Hematopoietic multipotent progenitor cell treated with erythropoietin and hydrocortisone succinate and interleukin-3 and kit ligand, for 8 days (in vitro differentiated cells): ENCODE data around the gene RNU1-4.
"Not testable (repeated sequence)": the region's sequence is repeated elsewhere in the genome, so short reads cannot be mapped to it uniquely, and the experiment has no call there.

Experiments used
- DNase-seq: peaks from one replicate; pipeline ENCODE4 v3.0.0-alpha.2; 2015

Gene RNU1-4

DNA sequence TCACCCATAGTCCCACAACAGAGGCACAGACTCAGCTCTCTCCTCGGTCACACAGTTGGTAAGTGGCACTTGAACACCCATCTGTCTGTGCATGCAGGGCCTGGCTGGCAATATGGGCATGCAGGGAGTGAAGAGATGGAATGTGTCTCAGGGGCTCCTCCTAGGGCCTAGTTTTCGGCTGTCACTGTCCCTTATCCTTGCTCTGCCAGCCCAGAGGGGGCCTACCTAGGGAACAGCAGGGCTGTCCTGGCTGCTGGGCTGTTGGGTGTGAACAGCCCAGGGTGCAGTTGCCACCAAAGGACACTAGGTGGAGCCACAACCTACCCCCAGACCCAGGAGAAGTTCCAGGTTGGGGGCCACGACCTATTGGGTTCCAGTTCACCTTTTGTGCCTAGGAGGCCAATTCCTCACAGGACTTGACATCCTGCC, 30.6 kb upstream of the RNU1-4 start:
- not testable (repeated sequence) for DNase-seq

DNA sequence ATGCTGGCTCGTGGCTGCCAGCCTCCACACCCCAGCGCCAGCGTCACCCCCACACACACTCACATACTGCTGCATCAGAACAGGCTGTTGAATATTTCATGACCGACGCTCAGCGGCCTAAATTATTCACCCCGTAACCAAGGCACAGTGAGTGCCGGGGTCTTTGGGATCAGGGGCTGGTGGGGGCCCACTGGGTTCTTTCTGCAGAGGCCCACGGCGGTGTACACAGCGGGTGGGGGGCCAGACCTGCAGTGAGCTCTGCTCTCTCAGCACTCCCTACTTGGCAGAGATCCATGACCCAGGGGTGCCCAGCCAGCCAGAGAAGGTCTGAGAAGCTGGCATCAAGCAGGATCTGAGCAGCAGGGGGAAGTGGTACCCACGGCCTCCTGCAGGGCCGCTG, 29.7 kb upstream of the RNU1-4 start:
- not testable (repeated sequence) for DNase-seq

DNA sequence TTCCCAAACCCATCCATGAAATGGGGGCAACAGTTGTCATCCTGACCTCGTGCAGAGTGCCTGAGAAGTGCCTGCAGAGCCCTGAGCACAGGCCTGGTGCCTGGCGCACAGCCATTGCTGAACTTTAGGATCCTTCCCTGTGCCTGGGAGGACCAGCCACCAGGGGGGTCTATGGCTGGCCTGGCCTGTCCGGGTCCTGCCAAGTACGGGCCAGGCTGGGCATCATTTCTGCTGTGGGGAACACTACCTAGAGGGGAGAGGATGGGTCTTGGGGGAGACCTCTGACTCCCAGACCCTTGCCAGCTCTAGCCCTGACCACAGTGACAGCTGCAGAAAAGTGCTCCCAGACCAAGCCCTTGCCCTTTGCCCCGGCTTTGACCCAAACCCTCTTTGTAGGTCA, 28.2 kb upstream of the RNU1-4 start:
- DNase-seq, result not testable (repeated sequence)

GRCh38 chr1:16712582-16712981, 27.7 kb upstream of the RNU1-4 start:
- not testable (repeated sequence) for DNase-seq

DNA sequence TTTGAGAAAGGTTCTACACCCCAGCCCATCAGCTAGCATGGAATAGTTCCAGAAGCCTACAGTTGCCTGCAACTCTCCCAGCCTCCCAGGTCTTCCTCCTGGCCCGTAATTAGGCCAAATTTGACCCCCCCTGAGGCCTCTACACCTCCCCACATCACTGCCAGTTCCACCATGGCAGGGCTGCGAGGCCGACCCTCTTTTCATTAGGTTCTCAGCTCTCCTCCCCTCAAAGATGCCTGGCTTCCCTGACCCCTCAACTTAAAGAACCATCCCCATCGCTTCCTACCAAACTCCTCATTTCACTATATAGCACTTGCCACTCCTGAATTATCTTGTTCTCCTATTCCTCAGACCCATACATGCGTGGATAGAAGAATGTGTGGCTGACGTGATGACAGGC, 27.3 kb upstream of the RNU1-4 start:
- DNase-seq, result not testable (repeated sequence)

GRCh38 chr1:16713480-16713879, 26.8 kb upstream of the RNU1-4 start:
- DNase-seq, result not testable (repeated sequence)

- no peak for DNase-seq
Measured at GRCh38 chr1:16716691-16717335, 23.5 kb upstream of the RNU1-4 start.

- DNase-seq, result no peak
Measured at GRCh38 chr1:16717336-16718098, 22.8 kb upstream of the RNU1-4 start.

DNA sequence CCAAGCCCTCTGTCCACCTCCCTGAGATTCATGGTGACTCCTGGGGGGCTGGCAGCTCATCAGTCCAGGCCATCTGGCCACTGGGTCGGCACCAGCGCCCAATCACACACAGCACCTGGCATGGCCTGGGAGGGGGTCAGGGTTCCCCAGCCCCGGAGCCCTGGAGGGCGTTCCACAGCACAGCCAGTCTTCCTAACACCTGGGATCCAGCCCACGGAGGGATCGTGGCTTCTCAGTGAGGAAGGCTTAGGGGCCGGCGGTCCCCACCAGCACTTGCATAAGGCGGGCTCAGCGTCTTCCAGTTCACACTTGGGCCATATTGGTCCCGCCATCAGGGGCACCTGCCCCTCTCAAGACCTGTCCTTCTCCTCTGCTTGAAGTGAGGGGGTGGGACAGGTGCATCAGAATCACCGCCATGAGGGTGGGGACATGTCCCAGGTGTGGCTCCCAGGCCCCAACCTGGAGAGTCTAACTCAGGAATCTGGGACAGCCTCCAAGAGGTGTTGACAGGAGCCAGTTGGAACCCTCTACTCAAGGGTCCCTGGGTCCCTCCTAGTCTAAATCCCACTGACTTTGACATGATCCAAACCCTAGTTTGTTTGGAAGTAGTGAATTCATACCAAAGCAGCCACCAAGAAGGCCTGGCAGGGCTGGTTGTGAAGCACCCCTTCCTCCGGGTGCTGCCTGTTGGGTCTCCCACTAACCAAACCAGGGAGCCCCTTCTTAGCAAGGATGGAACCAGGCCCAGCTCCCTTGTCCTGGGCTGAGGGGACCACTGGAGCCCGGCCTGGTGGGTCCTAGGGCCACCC, 22.0 kb upstream of the RNU1-4 start:
- peak; percentile 40 for DNase-seq

DNA sequence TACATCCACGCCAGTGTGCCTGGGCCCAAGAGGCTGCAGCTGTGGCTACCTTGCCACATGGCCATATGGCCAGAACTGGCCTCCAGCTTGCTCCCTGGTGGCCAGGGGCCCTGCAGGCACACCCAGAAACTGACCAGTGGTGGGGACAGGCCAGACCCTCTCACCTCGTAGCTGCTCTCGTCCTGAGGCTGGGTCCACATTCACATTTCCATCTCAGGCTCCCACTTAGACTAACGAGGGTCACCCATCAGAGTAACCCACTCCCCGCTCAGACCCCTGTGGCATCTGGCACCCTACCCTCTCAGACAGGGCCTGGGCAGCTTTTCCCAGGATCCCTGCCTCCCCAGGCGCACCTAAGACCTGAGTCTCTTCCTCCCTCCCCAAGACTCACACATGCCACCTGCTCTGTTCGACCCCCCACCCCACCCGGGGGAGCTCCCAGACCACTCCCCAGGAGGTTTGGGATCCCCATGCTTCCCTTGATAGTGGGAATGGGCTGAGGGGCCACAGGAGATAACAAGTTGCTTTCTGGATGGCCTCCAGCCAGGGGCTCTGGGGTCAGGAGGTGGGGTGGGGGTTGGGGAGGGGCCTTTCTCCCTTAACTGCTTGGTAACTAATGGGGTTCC, 21.3 kb upstream of the RNU1-4 start:
- no peak for DNase-seq

- no peak for DNase-seq
Measured at GRCh38 chr1:16719571-16720350, 20.6 kb upstream of the RNU1-4 start.

GRCh38 chr1:16720351-16721223, 19.7 kb upstream of the RNU1-4 start:
- no peak for DNase-seq

GRCh38 chr1:16721871-16722641, 18.3 kb upstream of the RNU1-4 start:
- no peak for DNase-seq

- no peak for DNase-seq
Measured at GRCh38 chr1:16724718-16725438, 15.4 kb upstream of the RNU1-4 start.

DNA sequence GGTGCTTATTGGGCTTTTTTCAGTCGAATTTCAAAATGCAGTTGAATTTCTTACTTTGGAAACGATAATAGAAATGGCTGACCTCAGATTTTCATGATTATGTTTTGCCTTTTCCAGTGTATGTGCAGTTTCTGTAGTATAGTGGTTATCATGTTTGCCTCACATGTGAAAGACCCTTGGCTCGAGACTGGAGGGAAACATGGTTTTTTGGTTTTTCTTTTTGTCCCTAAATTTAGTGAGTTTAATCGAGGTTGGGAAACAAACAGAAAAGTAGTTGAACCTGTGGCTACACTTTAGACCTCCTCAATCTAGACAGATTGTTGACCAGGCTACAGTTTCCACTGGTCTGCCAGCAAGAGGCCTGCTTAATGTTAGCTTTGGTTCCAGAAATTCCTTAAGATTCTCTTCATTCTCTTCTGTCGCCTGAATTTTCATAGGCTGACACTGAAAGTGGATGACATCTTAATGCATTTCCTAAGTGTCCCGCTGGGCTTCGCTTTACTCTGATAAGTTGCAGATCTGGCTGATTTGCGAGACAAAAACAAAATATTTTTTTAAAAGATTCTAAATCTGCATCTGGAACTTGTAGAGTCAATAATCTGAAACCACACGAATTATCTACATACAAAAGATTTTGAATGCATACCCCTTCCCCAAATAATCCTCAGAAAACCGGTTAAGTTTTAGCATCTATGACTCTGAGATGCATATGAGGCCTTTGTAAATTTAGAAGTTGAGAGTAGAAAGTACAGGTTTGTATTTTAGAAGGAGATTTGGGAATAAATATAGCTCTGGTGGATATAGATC, 14.7 kb upstream of the RNU1-4 start:
- DNase-seq, result not testable (repeated sequence)

- DNase-seq, result peak; percentile 71
Measured at GRCh38 chr1:16727190-16728111, 12.9 kb upstream of the RNU1-4 start.

GRCh38 chr1:16728243-16728949, 11.9 kb upstream of the RNU1-4 start:
- not testable (repeated sequence) for DNase-seq
